ENCODE results near the gene TVP23C. TPM values are rescaled to one million over a fixed set of nuclear protein-coding genes. Genes with fewer than 3 reads are reported as not detected.

Gene TVP23C
- total and polyA plus RNA-seq, 2 of the 8 experiments (the other 6 are each of a cell fraction or from before 2014, with no cell fraction given): 2.9 to 9.6 TPM

DNA sequence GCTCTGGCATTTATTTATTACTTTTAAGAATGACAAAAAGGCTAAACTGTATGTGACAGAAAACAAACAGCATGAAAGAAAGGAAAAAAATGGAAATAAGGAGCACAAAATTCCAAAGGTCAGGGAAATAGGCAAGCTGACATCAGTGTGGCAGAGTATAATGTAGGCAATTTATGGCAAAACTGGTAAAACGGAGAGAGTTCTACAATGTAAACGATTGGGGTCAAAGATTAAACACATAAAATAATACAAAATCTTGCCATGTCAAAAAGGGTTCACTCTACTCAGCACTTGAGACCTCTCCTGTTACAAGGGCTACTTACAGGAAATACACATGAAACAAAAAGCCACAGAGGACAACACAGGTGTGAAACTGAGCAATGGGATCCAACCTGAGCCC is 48.8 kb downstream of the TVP23C start (continued):
- TF ChIP-seq NANOG (IDR thresholded peaks at IDR 0.05; ENCODE audit: insufficient read depth, low read depth, low read length, poor library complexity, severe bottlenecking): no peak
- TF ChIP-seq CHD1 (IDR thresholded peaks at IDR 0.05; ENCODE audit: low read depth, low read length): no peak
- no peak for TF ChIP-seq NRF1 (IDR thresholded peaks at IDR 0.05; ENCODE audit: low read depth, low read length)
